BJ (cell line): ENCODE measurements around the gene GPR4. TPM values are rescaled to one million over a fixed set of nuclear protein-coding genes. Genes with fewer than 3 reads are reported as not detected.

Experiments
- CTCF ChIA-PET: fragments of 350-600 bp; formaldehyde crosslinking; extraction: SDS; loops from one replicate; lab custom pipeline; 2021; ENCODE audit warnings: antibody characterized with exemption, inconsistent platforms; lab: Yijun Ruan, JAX
- POLR2A ChIA-PET: fragments of 300-600 bp; sonication (Branson Sonifier 250); formaldehyde crosslinking; extraction: SDS; loops from one replicate; lab custom pipeline; 2021; ENCODE audit warnings: antibody characterized with exemption; lab: Charles Lee
- DNase-seq: peaks from one replicate; pipeline ENCODE4 v3.0.0-alpha.2; 2011; ENCODE audit warnings: low read depth
- H3K27me3 ChIP-seq: 2 replicates; pipeline ENCODE4 v1.6.0; 2011; ENCODE audit warnings: low read length; ENCODE audit not compliant: control insufficient read depth, insufficient read depth
- H3K36me3 ChIP-seq: 2 replicates; pipeline ENCODE4 v1.5.1; 2011; ENCODE audit warnings: low read length; ENCODE audit not compliant: control insufficient read depth, insufficient read depth
- H3K4me3 ChIP-seq: 2 replicates; pipeline ENCODE4 v1.5.1; 2011; ENCODE audit warnings: low read depth, mild to moderate bottlenecking, control low read depth, low read length
- CTCF ChIP-seq: IDR thresholded peaks from 2 replicates; pipeline ENCODE4 v1.5.1; 2011; ENCODE audit warnings: low read depth, mild to moderate bottlenecking, control low read depth, inconsistent platforms, low read length, moderate library complexity; ENCODE audit not compliant: insufficient read depth
- polyA plus RNA-seq: library from polyadenylated mRNA; depleted of rRNA; stranded (reverse); fragments of >200 nt; gene quantifications from 2 replicates; pipeline ENCODE4 v1.2.3, GENCODE V29; 2011

GPR4 gene
- polyA plus RNA-seq, 1 experiment, result 0.06 TPM

- CTCF ChIA-PET, result no interaction called here
- H3K4me3 ChIP-seq, result no peak overlapping the region
- no peaks in the 10 kb centered on the region for H3K27me3 ChIP-seq
- no peaks in the 10 kb centered on the region for H3K36me3 ChIP-seq
- TF ChIP-seq CTCF, result no peak
- no peak for DNase-seq
- POLR2A ChIA-PET, result no interaction called here
These were observed 23.2 kb downstream of the GPR4 start for GRCh38 chr19:45578861-45579260.

GRCh38 chr19:45577111-45577905, 24.7 kb downstream of the GPR4 start:
- no peaks in the 10 kb centered on the region for H3K27me3 ChIP-seq
- H3K4me3 ChIP-seq, result no peak overlapping the region
- peak; percentile 61 for DNase-seq
- TF ChIP-seq CTCF, result no peak
- CTCF ChIA-PET, result interaction anchor here (0.7 to 2.2 kb wide), 5 partner anchors 62 to 138 kb away, joined by 3 to 12 read pairs (median 4); partner anchors contain the start of gene EML2
- H3K36me3 ChIP-seq, result 0 out of 2 replicates have a peak, but pooled peaks cover 2% of the 10 kb centered on the region
- POLR2A ChIA-PET, result no interaction called here

- no peak for DNase-seq
- TF ChIP-seq CTCF, result no peak
- ChIA-PET CTCF (interaction anchor here (0.7 to 2.2 kb wide), 6 partner anchors 18 to 137 kb away, joined by 3 to 12 read pairs (median 4); partner anchors contain the start of gene EML2), POLR2A (no interaction called here)
- no peak overlapping the region for H3K4me3 ChIP-seq
- 0 out of 2 replicates have a peak, but pooled peaks cover 2% of the 10 kb centered on the region for H3K36me3 ChIP-seq
- H3K27me3 ChIP-seq, result no peaks in the 10 kb centered on the region
These were observed 25.3 kb downstream of the GPR4 start for GRCh38 chr19:45576682-45577081.

- Histone ChIP-seq H3K27me3 (no peaks in the 10 kb centered on the region), H3K36me3 (0 out of 2 replicates have a peak, but pooled peaks cover 2% of the 10 kb centered on the region), H3K4me3 (no peak overlapping the region)
- no peak for DNase-seq
- POLR2A ChIA-PET, result no interaction called here
- no peak for TF ChIP-seq CTCF
- CTCF ChIA-PET, result interaction anchor here (0.8 to 2.0 kb wide), 5 partner anchors 17 to 136 kb away, joined by 3 to 5 read pairs (median 3); no protein-coding TSS in a partner anchor
These were observed 26.8 kb downstream of the GPR4 start for GRCh38 chr19:45575216-45575615.

GRCh38 chr19:45574526-45574925, 27.5 kb downstream of the GPR4 start:
- CTCF ChIA-PET, result interaction anchor here (0.7 to 2.0 kb wide), 5 partner anchors 16 to 135 kb away, joined by 3 to 5 read pairs (median 3); partner anchors contain the start of gene EML2
- Histone ChIP-seq H3K36me3 (0 out of 2 replicates have a peak, but pooled peaks cover 2% of the 10 kb centered on the region), H3K4me3 (no peak overlapping the region), H3K27me3 (no peaks in the 10 kb centered on the region)
- POLR2A ChIA-PET, result no interaction called here
- no peak for DNase-seq
- no peak for TF ChIP-seq CTCF
